HUDEP-2 (cell line): Measurements from ENCODE around the gene GNB3.
"Not testable (repeated sequence)": the region's sequence is repeated elsewhere in the genome, so short reads cannot be mapped to it uniquely, and the experiment has no call there.

Experiments
- DNase-seq, 76 experiments: peaks; one replicate each; lab custom pipeline; 2025; ENCODE audit not compliant: unreplicated experiment in 76 of 76; lab: John Stamatoyannopoulos, UW

The GNB3 gene

GRCh38 chr12:6855322-6855721 lies 14.6 kb downstream of the GNB3 start:
- no peak for DNase-seq

- no peak for DNase-seq
These were observed 18.1 kb downstream of the GNB3 start for GRCh38 chr12:6858799-6859198.

GRCh38 chr12:6860116-6860515 lies 19.4 kb downstream of the GNB3 start:
- DNase-seq, result no peak

- no peak for DNase-seq
These were observed 20.2 kb downstream of the GNB3 start for GRCh38 chr12:6860942-6861341.

GRCh38 chr12:6861391-6861790 lies 20.7 kb downstream of the GNB3 start:
- DNase-seq, result no peak

- no peak for DNase-seq
These were observed 22.3 kb downstream of the GNB3 start for GRCh38 chr12:6863033-6863432.

GRCh38 chr12:6863586-6864321 lies 23.0 kb downstream of the GNB3 start:
- no peak for DNase-seq

GRCh38 chr12:6865307-6865706 lies 24.6 kb downstream of the GNB3 start:
- DNase-seq, result not testable (repeated sequence)

- DNase-seq, result no peak
These were observed 25.6 kb downstream of the GNB3 start for GRCh38 chr12:6866163-6866919.

GRCh38 chr12:6866920-6867412 lies 26.2 kb downstream of the GNB3 start:
- DNase-seq, result peak in 5 of 76 experiments; percentile 36 to 55 (median 47)

- peak in 68 of 76 experiments; percentile 5 to 85 (median 66) for DNase-seq
These were observed 26.9 kb downstream of the GNB3 start, which contains the start of gene TPI1 for GRCh38 chr12:6867413-6868210. TSS of gene TPI1 (plus strand) at chr12:6867531. CDS start at chr12:6867567, 36 bp downstream.

- DNase-seq, result peak in 32 of 76 experiments; percentile 2 to 47 (median 16)
These were observed 27.7 kb downstream of the GNB3 start for GRCh38 chr12:6868211-6869048.

- DNase-seq, result peak in 72 of 76 experiments; percentile 15 to 85 (median 68)
These were observed 28.6 kb downstream of the GNB3 start for GRCh38 chr12:6869049-6870021.

- DNase-seq, result not testable (repeated sequence)
These were observed 29.6 kb downstream of the GNB3 start for GRCh38 chr12:6870304-6870703.

GRCh38 chr12:6871052-6871957 lies 30.6 kb downstream of the GNB3 start:
- peak in 53 of 76 experiments; percentile 4 to 66 (median 37) for DNase-seq

GRCh38 chr12:6872073-6873048 lies 31.6 kb downstream of the GNB3 start:
- DNase-seq, result peak in 69 of 76 experiments; percentile 3 to 85 (median 63)
